KG1 (cell line): ENCODE results near the gene KRTAP10-5.
"Not testable (repeated sequence)": the region's sequence is repeated elsewhere in the genome, so short reads cannot be mapped to it uniquely, and the experiment has no call there.

Source experiments
- DNase-seq: peaks from one replicate; lab custom pipeline; 2025; lab: John Stamatoyannopoulos, UW

KRTAP10-5 gene

DNA sequence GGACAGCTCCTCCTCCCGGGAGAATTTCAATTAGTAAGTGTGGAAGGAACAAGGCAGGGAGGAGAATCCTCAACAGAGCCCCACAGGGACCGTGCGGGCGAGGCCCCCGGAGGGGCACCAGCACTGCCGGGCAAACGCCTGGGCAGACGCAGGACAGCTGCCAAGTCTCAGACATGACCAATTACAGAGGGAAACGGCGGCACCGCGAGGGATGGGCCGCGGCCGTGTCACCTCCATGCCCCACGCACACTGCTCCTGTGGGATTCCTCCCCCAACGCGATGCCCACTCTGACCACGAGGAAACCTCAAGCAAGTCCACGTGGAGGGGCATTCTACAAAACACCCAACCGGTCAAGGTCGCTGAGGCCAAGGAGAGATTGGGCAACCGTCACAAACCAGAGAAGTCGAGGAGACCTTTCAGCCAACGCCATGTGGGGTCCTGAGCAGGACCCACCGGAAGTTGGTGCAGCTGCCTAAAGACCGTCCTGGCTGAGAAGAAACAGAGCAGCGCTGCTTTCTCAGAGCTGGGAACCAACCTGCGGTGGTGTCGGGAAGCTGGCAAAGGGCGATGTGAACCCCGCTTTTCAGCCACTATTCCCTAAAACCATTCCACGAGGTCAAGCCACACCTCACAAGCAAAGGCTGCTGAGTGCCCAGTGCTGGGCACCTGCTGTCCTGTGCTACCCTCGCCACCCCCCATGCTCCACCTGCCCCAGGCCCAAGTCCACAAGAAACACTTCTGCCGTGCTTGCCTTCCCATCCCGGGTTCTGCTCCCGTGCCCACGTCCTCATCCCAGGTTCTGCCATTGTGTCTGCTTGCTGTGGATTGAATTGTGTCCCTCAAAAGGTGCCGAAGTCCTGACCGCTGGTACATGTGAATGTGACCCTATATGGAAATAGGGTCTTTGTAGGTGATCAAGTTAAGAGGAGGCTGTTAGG is 8.3 kb downstream of the KRTAP10-5 start:
- DNase-seq, result no peak

DNA sequence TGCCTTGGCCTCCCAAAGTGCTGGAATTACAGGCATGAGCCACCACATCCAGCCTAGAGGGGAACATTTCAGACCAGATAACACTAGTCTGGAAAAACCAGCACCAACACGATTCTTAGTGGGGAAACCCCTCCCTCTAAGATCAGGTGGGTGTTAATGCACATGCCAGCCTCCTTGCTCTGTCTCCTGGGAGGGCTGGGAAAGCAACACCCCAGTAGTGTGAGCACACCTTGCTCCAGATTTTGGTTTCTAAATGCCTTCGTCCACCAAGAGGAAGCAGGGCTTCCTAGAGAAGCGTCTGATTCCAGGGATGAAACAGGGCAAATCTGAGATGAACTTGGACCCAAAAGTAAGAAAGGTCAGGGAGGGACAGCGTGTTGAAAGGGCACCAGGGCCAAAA is 9.1 kb downstream of the KRTAP10-5 start:
- no peak for DNase-seq

- DNase-seq, result no peak
Observed at GRCh38 chr21:44569861-44570517, 10.4 kb downstream of the KRTAP10-5 start.

GRCh38 chr21:44568667-44569556 is 11.5 kb downstream of the KRTAP10-5 start:
- no peak for DNase-seq

- DNase-seq, result no peak
Observed at GRCh38 chr21:44568261-44568660, 12.1 kb downstream of the KRTAP10-5 start.

DNA sequence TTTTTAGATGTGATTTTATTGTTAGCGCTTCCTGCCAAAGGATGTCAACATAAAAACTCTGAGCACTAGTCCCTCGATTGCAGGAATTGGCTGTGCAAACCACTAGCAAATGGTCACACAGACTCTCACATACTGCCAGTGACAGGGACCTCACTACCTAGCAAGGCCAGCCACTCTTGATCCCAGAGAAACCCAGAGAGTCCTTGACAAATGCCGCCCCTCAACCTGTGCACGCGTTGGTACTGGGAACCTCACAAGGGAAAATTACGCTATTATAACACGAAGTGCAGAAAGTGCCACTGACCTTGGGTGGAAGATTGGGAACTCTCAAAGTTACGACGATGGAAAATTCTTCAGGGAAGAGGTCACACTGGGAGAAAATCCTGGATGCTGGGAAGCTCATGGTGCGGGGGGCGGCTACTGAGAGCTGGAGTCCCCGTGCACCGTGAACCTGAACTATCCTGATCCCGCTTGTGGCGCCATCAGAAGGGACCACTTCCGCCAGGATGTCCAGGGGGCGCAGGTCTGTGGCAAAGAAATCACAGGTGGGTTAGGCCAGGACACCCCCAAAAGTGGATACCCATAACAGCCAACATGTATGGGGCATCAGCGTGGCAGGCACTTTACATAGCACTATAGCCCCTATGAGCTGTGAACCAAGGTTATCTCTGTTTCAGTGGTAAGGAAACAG is 12.8 kb downstream of the KRTAP10-5 start:
- DNase-seq, result no peak

DNA sequence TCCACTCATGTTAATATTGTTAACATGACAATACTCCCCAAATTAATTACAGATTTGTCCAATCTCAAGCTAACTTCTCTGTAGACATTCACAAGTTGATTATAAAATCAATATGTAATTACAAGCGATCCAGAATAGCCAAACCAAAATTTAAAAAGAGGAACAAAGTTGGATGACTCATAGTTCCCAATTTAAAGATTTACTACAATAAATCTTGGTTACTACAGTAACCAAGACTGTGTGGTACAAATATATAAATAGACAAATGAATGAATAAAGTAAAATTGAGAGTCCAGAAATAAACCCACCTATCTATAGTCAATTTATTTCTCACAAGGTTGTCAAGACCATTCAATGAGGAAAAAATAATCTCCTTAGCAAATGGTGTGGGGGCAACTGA is 14.0 kb downstream of the KRTAP10-5 start:
- peak; percentile 7 for DNase-seq

- no peak for DNase-seq
Observed at GRCh38 chr21:44564886-44565598, 15.4 kb downstream of the KRTAP10-5 start.

- DNase-seq, result no peak
Observed at GRCh38 chr21:44564099-44564498, 16.3 kb downstream of the KRTAP10-5 start.

GRCh38 chr21:44558695-44559094 is 21.7 kb downstream of the KRTAP10-5 start, which contains the start of gene KRTAP10-3:
KRTAP10-3 (minus strand) TSS chr21:44558795; CDS start chr21:44558715, 80 bp downstream.
- DNase-seq, result no peak

- DNase-seq, result not testable (repeated sequence)
Observed at GRCh38 chr21:44558329-44558675, 22.1 kb downstream of the KRTAP10-5 start.

GRCh38 chr21:44557491-44558328 is 22.7 kb downstream of the KRTAP10-5 start:
- DNase-seq, result no peak

DNA sequence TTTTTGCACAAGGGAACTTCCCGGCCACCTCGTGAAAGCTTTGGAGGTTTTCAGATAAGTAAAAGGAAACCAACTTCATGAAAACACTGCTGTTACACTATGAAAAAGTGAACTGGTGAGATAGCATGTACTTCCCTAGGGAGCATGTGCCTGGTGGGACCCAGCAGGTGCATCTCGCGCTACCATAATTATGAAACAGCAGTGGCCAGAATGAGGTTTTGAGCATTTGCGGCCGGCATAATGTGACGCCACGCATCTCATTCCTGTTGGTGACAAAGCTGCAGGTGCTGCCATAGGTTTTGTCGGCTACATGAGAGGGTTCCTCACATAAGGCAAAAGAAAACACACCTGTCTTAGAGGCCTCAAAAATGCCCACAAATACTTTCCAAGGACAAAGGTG is 23.5 kb downstream of the KRTAP10-5 start:
- DNase-seq, result no peak

DNA sequence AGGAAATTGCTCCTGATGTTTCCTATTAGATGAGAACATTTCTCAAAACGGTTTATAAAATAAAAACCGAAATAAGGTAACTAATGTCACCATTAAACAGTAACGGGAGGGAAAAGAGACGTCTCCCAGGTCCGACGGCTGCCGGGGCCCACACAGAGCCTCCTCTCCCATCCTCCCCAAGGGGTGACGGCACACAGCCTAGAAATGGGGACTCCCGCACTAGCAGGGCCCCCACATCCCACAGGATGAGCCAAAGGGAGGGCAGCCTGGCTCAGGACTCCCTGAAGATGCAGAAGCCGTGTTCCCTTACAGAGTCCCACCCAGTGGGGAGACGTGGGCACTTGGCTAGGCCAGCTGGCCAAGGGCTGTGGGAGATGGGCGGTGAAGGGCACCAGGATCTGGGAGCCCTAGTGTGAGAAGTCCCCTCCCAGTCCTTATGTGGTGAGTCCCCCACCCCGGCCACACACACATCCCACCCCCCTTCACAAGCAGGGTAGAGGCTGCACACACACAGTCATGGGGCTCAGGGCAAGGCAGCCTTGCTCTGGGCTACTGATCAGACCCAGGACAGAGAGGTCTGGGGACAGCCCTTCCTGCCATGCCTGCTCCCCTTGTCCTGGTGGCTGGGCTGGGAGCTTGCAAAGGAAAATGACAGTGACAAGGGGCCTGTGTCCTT is 25.1 kb downstream of the KRTAP10-5 start:
- no peak for DNase-seq

DNA sequence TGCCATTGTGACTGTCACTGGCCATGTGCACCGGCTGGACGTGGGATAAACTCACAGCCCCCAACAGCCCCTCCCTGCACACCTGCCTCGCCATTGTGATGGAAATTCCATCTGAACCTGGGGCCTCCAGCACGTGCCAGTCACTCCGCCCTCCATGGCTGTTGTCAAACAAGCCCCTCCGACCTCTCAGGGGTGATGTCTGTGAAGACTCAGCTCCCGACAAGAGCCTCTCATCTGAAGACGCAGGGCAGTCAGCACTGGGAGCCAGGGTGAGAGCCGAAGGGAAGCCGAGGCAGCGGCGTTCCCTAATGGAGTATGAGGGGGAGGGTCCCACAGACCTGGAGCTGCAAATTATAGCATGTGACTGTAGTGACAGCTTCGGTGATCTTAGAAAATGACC is 27.7 kb downstream of the KRTAP10-5 start:
- DNase-seq, result no peak

DNA sequence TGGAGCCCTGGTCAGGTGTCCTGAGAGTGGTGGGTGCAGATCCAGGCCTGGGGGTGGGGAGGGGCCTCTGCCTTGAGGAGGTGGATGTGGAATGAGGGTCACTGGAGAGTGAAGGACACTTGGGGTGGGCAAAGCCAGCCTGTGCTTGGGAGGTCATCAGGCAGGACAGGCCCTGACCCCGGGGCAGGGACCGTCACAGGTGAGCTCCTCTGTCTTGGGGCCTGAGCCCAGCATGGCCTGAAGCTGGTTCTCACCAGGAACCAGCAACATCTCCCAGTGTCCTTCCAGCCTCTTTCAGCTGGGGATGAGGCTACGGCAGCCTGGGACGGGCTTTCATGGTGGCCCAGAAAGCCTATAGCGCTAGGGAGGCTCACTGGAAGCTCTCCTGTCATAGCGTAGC is 28.3 kb downstream of the KRTAP10-5 start:
- no peak for DNase-seq

GRCh38 chr21:44551340-44551961 is 29.0 kb downstream of the KRTAP10-5 start, which contains the start of gene KRTAP10-2:
KRTAP10-2 (minus strand) TSS chr21:44551505; CDS start chr21:44551458, 47 bp downstream.
- no peak for DNase-seq

DNA sequence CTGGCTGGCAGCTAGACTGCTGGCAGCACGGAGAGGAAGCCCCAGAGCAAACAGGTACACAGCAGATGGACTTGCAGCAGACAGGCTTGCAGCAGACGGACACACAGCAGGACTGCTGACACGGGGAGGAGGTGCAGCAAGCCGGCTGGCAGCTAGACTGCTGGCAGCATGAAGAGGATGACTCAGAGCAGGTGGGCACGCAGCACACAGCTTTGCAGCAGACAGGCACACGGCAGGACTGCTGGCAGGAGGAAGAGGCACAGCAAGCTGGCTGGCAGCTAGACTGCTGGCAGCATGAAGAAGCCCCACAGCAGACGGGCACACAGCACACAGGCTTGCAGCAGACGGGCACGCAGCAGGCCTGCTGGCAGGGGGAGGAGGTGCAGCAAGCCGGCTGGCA is 29.6 kb downstream of the KRTAP10-5 start:
- DNase-seq, result no peak

GRCh38 chr21:44550285-44550684 is 30.1 kb downstream of the KRTAP10-5 start:
- DNase-seq, result not testable (repeated sequence)
